OCI-LY3 (cell line): ENCODE results near the gene OMG.

ENCODE experiments used
- H2AFZ ChIP-seq: fragments of 200-600, 300-600 bp; shearing (Covaris generic); 2 replicates; pipeline ENCODE4 v1.6.0; 2014; ENCODE audit warnings: antibody characterized with exemption, low read depth, low read length
- H3K27ac ChIP-seq: fragments of 200-600, 300-600 bp; sonication (generic); 2 replicates; pipeline ENCODE4 v1.5.1; 2014; ENCODE audit warnings: mild to moderate bottlenecking, low read length, moderate library complexity, mixed read lengths
- H3K27me3 ChIP-seq: fragments of 200-600, 300-600 bp; sonication (generic); 2 replicates; pipeline ENCODE4 v1.6.1; 2014; ENCODE audit warnings: low read depth, low read length, mixed read lengths
- H3K36me3 ChIP-seq: fragments of 200-600, 300-600 bp; sonication (generic); replicated peaks from 2 replicates; pipeline ENCODE3; 2014; ENCODE audit warnings: low read depth, low read length, mixed read lengths
- H3K4me1 ChIP-seq: fragments of 300-600, 200-600 bp; sonication (generic); 2 replicates; pipeline ENCODE4 v1.6.1; 2014; ENCODE audit warnings: low read length, mixed read lengths
- H3K4me2 ChIP-seq: fragments of 200-600, 300-600 bp; sonication (generic); 2 replicates; pipeline ENCODE4 v1.6.1; 2014; ENCODE audit warnings: low read length, mixed read lengths
- H3K4me3 ChIP-seq: fragments of 300-600, 200-600 bp; sonication (generic); 2 replicates; pipeline ENCODE4 v1.5.1; 2014; ENCODE audit warnings: antibody characterized with exemption, mild to moderate bottlenecking, low read length, moderate library complexity
- H3K79me2 ChIP-seq: fragments of 300-600, 200-600 bp; shearing (Covaris generic); 2 replicates; pipeline ENCODE4 v1.6.1; 2014; ENCODE audit warnings: mild to moderate bottlenecking, low read length, mixed read lengths
- H3K9ac ChIP-seq: fragments of 300-600, 200-600 bp; shearing (Covaris generic); 2 replicates; pipeline ENCODE4 v1.6.0; 2014; ENCODE audit warnings: mild to moderate bottlenecking, low read length, moderate library complexity
- H3K9me3 ChIP-seq: fragments of 200-600, 300-600 bp; shearing (Covaris generic); 2 replicates; pipeline ENCODE4 v1.6.1; 2014; ENCODE audit warnings: low read length, mixed read lengths; ENCODE audit not compliant: insufficient read depth
- H4K20me1 ChIP-seq: fragments of 200-600, 300-600 bp; sonication (generic); 2 replicates; pipeline ENCODE4 v1.6.1; 2016; ENCODE audit warnings: low read length, mixed read lengths; ENCODE audit not compliant: insufficient read depth
- CTCF ChIP-seq: fragments of 200-600, 300-600 bp; sonication (generic); IDR thresholded peaks from 2 replicates; pipeline ENCODE4 v1.5.1; 2014; ENCODE audit warnings: antibody characterized with exemption, low read length, low read depth
- EZH2phosphoT487 ChIP-seq: fragments of 200-600 bp; shearing (Covaris generic); IDR thresholded peaks from 2 replicates; pipeline ENCODE4 v1.6.1; 2018; ENCODE audit warnings: antibody characterized with exemption, mixed run types, low read depth

Gene OMG

GRCh38 chr17:31321481-31321880 lies 24.4 kb upstream of the OMG start, which contains the start of gene EVI2A:
Gene EVI2A, minus strand, starts transcription at chr17:31321622. Its CDS starts 2,609 bp downstream, at chr17:31319013.
- H3K9me3 ChIP-seq, result no peaks in the 10 kb centered on the region
- H3K79me2 ChIP-seq, result peaks cover 53% of the 10 kb centered on the region
- H3K4me3 ChIP-seq, result peak within 1 kb of the TSS; percentile 78
- no peaks in the 10 kb centered on the region for H3K27me3 ChIP-seq
- no peaks in the 10 kb centered on the region for H4K20me1 ChIP-seq
- H2AFZ ChIP-seq, result no peak within 1 kb of the TSS
- TF ChIP-seq CTCF (no peak), EZH2phosphoT487 (no peak)
- H3K4me1 ChIP-seq, result peaks cover 48% of the 10 kb centered on the region
- peak within 1 kb of the TSS; percentile 96 for H3K9ac ChIP-seq
- peak within 1 kb of the TSS; percentile 75 for H3K4me2 ChIP-seq
- H3K27ac ChIP-seq, result peak within 1 kb of the TSS; percentile 98
- peaks cover 13% of the 10 kb centered on the region for H3K36me3 ChIP-seq

DNA sequence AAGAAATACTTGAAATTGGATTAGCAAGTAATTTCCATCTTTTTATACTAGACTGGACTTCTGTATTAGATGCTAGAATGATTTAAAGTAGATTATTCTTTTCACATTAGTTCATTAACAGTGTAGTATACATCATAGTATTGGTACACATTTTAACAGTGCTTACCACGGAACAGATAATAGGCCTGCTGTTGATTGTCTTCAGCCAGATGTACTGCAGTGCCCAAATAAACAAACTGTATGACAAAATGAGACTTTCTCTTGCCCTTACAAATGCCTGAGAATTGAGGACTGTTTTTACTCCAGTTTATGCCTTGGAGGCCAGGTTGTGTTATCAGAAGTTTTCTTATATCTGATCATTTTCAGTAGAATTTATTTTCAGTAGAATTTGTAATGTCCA lies 23.8 kb upstream of the OMG start:
- no peaks in the 10 kb centered on the region for H4K20me1 ChIP-seq
- peak overlapping the region; percentile 75 for H3K4me2 ChIP-seq
- H3K9me3 ChIP-seq, result no peaks in the 10 kb centered on the region
- peaks cover 60% of the 10 kb centered on the region for H3K79me2 ChIP-seq
- peak overlapping the region; percentile 78 for H3K4me3 ChIP-seq
- TF ChIP-seq CTCF, result no peak
- no peak for TF ChIP-seq EZH2phosphoT487
- H3K36me3 ChIP-seq, result peaks cover 10% of the 10 kb centered on the region
- no peaks in the 10 kb centered on the region for H3K27me3 ChIP-seq
- H2AFZ ChIP-seq, result no peak overlapping the region
- H3K9ac ChIP-seq, result peak overlapping the region; percentile 96
- peak overlapping the region; percentile 98 for H3K27ac ChIP-seq
- H3K4me1 ChIP-seq, result peaks cover 55% of the 10 kb centered on the region

- TF ChIP-seq CTCF (no peak), EZH2phosphoT487 (no peak)
- Histone ChIP-seq H3K4me2 (peak overlapping the region; percentile 75), H3K36me3 (peaks cover 12% of the 10 kb centered on the region), H3K4me1 (peaks cover 60% of the 10 kb centered on the region), H3K27me3 (no peaks in the 10 kb centered on the region), H2AFZ (no peak overlapping the region), H3K9ac (peak overlapping the region; percentile 96), H3K27ac (peak overlapping the region; percentile 98), H4K20me1 (no peaks in the 10 kb centered on the region), H3K9me3 (no peaks in the 10 kb centered on the region), H3K4me3 (peak overlapping the region; percentile 78), H3K79me2 (peaks cover 65% of the 10 kb centered on the region)
Observed at GRCh38 chr17:31320241-31320640, 23.2 kb upstream of the OMG start.

DNA sequence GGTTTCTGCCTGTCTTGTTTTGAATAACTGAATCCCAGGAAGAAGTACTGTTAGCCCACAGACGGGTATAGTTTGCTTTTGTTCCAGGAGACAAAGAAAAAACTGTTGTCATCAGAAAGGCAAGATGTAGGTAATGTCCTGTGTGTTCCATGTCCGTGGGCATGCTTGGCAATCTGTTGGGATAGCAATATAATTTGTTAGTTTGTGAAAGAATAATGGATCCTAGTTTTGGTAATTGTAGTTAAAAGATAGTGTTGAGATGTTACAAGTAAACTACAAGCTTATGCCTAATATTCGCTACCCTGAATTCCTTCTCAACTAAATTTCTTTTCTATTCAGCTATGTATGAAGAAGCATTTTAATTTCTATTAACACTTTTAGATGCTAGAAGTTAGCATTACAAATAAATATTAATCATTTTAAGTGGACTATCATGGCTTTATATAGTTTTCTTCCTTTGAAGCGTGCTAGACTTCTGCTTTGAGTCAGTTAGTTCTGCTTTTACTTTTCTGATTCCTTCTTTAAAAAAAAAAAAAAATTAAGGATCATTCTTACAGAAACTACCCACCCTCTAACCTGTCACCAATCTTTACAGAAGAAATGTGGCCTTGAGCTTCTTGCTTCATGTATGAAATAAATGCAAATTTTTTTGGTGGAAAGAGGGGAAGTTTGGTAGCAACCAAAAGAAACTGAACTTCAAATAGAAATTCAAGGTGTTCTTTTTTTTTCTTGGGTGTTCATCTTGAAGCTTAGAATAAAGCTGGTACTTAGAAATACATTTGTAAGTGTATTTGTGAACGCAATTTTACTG lies 22.0 kb upstream of the OMG start:
- TF ChIP-seq CTCF (no peak), EZH2phosphoT487 (no peak)
- peak overlapping the region; percentile 98 for H3K27ac ChIP-seq
- H3K4me2 ChIP-seq, result peak overlapping the region; percentile 85
- H3K79me2 ChIP-seq, result peaks cover 76% of the 10 kb centered on the region
- peaks cover 12% of the 10 kb centered on the region for H3K36me3 ChIP-seq
- no peaks in the 10 kb centered on the region for H3K9me3 ChIP-seq
- peaks cover 72% of the 10 kb centered on the region for H3K4me1 ChIP-seq
- peak overlapping the region; percentile 78 for H3K4me3 ChIP-seq
- H4K20me1 ChIP-seq, result no peaks in the 10 kb centered on the region
- no peak overlapping the region for H2AFZ ChIP-seq
- H3K27me3 ChIP-seq, result no peaks in the 10 kb centered on the region
- peak overlapping the region; percentile 96 for H3K9ac ChIP-seq
